HG03520 (cell line): ENCODE measurements around the gene XRCC4.

Experiments used
- ATAC-seq: cut with Tn5 transposase; IDR thresholded peaks from one replicate; pipeline ENCODE4 v1.9.1; 2021; ENCODE audit warnings: mild to moderate bottlenecking, moderate library complexity; ENCODE audit not compliant: unreplicated experiment

Gene XRCC4

DNA sequence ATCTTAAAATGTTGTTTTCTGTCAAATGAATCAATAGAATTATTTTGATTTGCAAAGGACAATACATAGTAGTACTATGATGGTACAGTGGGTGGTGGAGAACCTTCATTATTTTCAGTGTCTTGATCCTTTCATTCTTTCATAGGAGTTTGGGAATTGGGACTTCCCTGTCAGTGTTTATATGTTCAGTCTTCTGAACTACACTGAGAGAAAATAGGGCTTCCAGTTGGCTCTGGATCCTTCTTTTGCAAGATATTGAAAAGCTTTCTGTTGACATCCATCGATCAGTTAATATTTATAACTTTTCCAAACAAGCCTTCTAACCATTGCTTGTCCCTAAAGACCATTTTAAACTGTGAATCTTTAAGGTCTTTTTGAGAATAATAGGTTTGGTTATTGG lies 94.7 kb downstream of the XRCC4 start:
- ATAC-seq, result no peak

DNA sequence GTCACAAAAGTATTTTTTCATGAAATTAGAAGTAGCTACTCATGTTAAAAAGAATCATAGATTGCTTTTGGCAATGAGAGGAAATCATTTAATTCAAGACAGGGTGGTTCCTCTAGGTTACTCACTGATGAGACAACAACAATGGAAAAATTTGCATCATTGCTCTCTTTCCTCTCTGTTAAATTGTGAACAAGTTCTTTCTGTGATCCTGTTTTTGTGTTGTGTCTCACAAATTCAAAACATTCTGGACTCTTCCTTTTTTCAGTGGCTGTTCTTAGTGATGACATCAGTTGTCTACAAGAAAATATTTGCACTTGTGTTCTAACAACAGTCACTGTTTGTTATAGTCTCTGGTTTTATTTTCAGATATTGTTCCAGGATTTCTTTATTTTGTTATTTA lies 95.3 kb downstream of the XRCC4 start:
- ATAC-seq, result no peak

DNA sequence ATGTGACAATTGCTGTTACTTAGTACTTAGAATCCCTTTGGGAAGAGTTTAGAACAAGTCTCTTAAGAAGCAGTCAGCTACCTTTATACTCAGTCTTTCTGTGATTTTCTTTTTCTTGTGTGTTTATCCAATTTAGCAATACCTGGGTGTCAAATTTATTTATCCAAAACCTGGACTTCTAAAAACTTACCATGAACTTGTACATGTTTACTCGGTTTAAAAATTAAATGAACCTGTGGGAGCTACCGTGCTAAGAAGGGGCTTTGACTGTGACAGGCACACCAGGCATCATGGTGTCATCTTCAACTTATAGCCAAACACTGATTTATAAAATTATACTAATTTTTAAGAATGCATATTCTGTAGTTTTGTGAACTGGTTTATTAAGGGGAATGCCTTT lies 96.5 kb downstream of the XRCC4 start:
- no peak for ATAC-seq

DNA sequence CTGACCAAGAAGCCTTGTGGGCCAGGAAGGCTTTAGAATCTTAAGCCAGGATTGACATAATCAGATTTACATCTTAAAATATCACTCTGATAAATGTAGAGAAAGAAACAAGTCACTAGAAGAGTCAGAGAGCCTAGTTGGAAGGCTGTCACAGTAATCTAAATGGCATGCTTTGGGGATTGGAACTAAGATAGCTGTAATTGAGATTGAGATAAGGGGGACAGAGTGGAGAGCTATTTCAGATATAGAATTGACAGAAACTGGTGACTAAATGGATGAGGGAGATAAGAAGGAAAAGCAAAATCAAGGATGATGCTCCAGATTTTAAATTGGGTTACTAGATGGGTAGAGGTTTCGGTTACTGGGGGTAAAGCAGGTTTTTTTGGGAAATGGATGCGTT lies 100.5 kb downstream of the XRCC4 start:
- ATAC-seq, result no peak

DNA sequence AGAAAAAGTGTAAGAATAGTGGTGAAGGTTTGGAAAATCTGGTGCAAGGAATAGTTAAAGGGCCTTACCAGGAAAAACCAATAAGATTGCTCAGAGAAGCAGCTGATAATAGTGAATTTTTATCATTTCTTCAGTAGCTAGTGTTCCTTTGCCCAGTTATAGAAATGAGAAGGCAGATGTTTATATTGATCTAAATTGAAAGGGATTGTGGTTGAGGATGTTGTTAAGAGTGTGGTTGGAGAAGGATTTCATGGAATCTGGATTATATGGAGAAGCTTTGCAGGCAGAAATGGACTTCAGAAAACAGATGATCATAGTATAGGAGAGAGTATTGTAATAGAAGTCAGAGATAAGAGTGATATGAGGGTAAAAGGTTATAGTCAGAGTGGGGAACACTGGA lies 102.6 kb downstream of the XRCC4 start:
- no peak for ATAC-seq

DNA sequence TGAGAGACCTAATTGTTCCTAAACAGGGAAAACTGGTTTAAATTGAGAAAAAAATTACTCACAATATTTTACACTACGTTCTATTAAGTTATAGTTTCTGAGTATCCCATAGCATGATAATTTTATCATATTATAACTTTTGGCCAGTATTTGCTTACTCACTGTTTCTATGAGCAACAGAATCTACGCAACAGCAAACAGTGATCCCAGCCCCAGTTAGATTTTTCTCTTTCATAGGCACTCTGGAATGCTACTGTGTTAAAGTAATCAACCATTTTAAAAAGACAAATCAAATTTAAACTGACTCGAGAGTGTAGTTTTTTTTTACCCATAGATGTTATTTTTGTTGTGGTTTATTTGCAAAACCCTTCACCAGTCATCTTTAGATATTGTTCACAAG lies 107.2 kb downstream of the XRCC4 start:
- ATAC-seq, result no peak

DNA sequence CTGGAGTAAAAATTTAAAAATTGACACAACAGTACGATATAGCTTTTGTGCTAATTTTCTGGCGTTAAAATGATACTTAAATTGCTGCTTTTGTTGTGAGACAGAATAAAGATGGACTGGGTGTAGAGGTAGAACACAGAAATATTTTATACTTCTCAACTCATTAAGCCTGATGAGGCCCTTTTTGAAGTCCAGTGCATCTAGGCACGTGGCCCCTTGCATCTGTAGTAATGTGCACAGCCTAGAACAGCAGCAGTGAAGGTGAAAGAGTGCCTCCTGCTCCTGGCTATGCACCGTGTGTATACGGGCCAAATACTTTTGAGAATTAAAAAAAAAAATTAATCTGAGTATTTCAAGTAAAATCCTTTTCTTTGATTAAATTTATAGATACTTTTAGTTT lies 115.6 kb downstream of the XRCC4 start:
- no peak for ATAC-seq

DNA sequence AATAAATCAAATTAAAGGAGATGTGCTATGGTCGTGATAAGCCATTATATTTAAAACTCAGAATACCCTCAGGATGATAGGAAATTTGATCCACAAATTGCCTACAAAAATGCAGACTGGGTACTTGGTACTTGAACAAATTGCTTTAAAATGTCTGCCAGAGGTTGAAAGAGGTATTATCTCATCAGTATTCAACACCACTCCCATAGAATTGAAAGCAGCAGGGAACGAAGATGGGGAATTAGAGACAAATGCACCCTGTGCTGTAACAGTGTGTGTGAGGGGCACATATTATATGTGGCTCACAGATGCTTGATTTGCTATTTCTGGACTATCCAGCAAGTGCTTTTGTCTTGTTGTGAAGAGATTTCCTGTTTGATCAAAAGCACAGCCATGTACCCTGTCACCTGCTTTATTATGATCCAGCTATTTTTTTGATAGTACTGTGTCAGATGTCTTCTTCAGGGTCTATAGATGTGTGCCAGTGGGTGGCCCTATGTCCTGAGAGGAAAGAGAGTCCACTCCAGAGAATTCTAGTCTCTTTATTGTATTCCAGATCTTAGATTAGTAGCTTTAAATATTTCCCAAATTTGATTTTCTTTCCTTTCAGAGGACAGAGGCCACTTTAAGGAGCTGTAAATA lies 120.1 kb downstream of the XRCC4 start:
- no peak for ATAC-seq

DNA sequence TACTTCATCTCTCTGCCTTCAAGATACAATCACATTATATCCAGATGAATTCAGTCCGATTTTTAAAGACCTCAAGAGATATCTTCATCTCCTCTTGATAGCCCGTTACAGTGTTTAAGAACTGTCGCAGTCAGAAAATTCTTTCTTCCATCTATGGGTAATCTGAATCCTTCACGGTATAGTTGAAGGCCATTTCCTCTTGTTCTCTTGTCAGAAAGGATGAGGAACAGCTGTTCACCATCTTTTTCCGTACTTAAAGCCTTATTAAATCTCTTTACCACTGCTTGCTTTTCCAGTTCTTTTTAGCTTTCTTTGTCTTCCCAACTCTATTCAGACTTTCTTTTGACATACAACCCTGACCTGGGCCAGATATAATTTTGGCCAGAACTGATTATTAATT lies 121.8 kb downstream of the XRCC4 start:
- no peak for ATAC-seq

DNA sequence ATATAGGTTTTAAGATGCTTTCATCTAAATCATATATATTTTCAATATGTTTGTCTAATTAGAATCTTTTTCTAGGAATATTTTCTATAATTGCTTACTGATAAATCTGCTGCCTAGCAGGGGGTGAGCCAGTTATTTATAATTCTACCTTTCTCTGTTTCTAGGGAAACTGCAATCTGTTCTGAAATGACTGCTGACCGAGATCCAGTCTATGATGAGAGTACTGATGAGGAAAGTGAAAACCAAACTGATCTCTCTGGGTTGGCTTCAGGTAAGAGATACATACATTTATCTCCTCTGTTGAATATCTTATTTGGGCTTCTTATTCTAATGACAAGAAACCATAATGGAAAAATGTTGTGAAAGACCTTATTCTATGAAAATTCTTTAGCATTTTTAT lies 127.3 kb downstream of the XRCC4 start:
- peak; percentile 69 for ATAC-seq

DNA sequence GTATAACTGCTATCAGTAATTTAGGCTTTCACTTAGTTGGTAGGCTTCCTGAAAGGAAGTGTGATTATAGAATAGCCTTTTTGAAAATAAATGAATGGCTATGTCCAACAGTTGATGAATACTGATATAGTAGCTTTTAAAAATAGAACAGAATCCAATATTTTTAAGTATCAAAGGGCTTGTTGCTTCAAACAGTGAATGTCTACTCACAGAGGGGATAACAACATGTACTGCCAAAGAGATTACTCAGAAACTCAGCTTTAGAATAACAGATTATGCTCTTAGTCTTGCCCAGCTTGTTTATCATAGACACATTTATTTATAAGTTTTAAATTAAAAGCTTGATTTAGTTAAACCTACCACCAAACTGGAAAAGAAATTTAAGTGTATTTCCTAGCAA lies 132.6 kb downstream of the XRCC4 start:
- no peak for ATAC-seq

DNA sequence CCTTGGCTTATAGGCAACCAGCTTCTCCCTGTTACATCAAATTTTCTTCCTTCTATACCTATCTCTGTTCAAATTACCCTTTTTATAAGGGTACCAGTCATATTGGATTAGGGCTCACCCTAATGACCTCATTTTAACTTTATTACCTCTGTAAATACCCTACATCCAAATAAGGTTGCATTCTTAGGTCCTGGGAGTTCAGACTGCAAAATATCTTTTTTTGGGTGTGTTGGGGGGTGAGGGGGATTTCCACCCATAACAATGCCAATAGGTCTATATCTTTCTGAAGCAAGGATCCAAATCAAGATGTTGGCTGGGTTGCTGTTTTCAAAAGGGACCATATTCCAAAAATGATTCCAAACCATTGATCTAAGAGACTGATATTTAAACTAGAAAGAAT lies 141.7 kb downstream of the XRCC4 start:
- no peak for ATAC-seq

DNA sequence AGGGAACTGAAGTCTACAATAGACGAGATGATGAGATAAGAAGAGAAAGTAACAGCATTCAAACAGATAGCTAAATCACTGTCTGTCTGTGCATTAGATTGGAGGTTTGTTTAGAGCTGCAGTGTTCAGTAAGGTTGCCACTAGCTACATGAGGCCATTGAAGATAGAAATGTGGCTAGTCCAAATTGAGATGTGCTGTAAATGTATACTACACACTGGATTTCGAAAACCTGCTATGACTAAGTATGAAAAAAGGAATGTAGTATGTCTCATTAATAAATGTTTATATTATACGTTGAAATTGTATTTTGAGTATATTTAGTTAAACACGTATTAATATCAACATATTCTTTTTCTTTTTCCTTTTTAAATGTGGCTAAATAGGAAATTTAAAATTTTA lies 142.1 kb downstream of the XRCC4 start:
- ATAC-seq, result no peak

DNA sequence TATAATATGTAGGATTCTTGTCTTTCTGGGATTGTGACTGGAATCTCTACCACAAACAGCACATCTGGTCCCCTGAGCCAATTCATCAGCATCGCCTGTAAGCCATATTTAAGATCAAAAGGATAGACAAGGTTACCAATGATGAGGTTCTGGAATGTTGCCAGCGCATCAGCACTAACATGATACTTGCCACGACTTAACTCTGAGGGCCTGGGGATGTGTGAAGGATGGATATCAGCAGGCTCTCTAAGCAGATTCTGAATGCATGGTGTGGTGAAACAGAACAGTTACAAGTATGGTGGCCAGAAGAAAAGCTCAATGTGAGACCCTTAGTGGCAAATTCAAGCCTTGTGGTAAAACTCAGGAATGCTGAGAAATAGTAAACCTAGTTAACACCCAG lies 143.0 kb downstream of the XRCC4 start:
- ATAC-seq, result no peak

DNA sequence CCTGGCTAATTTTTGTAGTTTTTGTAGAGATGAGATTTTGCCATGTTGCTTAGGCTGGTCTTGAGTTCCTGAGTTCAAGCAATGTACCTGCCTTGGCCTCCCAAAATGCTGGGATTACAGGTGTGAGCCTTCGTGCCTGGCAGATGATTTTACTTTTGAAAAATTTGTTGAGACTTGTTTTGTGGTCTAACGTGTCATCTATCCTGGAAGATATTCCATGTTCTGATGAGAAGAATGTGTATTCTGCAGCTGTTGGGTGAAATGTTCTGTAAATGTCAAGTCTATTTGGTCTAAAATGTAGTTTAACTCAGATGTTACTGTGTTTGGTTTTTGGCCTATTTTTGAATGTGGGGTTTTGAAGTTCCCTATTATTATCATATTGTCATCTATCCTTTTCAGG lies 145.6 kb downstream of the XRCC4 start:
- no peak for ATAC-seq

DNA sequence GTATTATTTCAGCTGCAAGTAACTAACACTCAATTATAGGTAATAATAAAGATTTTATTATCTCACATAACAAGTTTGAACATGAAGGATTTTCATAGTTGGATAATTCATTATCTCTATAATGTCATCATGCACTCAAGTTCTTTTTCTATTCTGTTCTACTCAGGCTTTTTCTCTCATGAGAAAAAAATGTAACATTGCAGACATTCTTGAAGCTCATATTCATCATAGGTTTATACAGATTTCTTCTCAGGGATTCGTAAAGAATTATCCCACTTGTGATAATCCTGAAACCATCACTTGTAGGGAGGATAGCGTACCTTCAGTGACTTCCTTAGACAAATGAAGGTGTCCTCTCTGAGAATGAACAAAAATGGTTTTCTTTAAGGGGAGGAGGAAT lies 150.3 kb downstream of the XRCC4 start:
- no peak for ATAC-seq

DNA sequence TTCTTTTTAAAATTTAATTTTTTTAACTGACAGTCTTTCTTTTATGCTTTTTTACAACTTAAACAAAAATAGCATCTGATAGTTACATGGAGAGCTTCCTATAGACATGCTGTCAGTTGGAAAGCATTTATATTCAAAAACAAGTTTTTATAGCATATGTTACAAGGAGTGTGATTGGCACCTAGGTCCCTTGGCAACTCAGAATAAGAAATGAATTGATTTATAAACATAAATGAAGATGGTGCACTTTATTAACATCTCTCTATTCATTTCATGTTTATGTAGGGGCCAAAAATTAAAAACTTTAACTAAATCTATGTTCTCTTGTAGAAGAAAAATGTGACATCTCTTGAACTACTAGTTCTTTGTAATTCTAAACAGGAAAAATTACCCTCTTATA lies 153.2 kb downstream of the XRCC4 start:
- ATAC-seq, result no peak

DNA sequence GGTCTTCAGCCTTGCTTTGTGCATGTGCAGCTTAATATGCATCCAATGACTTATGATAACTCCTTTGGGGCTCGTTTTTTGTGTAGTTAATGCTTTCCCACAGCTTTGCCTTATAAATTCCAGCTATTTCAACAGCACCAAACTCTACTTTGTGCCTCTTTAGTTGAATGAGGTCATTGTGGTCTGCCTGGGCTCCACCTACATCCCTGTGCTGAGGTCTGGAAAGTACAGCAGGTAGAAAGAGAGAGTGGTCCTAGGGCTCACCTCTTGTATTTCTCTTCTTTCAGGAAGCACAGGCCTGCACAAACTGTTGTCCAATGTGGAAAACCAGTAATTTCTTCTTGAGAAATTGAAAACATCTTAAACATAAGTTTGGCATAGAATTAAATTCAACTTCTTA lies 167.2 kb downstream of the XRCC4 start:
- no peak for ATAC-seq

DNA sequence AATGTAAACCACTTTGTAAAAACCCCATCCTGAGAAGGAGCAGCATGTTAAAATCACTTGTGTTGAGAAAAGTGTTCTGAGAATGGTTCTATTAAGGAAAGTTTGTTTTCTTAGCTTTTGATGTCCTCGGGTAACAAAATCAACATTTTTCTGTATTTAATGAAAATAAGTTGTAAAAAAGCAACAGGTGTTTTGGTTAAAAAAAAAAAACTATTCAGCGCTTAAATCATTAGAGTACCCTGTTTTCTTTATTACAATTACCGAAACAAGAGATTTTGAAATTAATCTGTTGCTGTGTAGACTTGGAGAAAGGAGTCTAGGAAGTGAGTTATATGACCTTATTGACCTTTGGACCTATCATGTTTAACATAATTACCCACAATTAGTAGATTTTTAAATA lies 167.7 kb downstream of the XRCC4 start:
- no peak for ATAC-seq

DNA sequence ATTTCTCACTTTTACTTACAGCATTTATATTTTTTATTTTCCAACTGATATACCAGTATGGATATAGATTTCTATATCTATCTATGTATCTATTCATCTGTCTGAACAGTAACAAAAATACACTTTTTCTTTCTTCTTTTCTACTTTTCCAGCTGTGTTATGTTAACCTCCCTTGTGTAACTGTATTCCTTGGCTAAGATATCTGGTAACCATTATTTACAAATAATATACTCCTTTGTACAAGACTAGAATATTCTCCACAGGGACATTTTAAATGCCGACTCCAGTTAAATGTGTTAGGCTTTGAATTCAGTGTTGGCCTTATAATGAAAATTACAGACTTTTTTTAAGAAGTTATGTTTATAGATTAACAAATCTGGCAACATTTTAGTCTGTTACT lies 168.7 kb downstream of the XRCC4 start:
- ATAC-seq, result no peak

DNA sequence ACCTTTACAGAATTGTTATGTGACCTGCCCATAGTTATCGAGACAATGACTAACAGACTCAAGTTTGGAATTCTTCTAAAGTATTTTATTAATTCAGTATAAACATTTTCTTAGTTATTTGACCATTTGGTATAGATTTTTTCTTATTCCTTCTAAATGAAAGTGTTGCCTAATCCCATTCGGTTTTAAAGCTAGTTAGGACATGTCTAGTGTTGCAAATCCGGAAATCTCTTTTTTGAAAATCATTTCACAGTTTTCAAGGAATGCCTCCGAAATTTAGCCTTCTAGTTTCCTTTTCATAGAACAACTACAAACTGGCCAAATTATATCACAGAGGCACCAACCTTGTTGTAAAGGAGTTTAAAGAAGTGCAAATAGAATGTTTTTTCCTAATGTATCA lies 171.8 kb downstream of the XRCC4 start:
- ATAC-seq, result no peak

DNA sequence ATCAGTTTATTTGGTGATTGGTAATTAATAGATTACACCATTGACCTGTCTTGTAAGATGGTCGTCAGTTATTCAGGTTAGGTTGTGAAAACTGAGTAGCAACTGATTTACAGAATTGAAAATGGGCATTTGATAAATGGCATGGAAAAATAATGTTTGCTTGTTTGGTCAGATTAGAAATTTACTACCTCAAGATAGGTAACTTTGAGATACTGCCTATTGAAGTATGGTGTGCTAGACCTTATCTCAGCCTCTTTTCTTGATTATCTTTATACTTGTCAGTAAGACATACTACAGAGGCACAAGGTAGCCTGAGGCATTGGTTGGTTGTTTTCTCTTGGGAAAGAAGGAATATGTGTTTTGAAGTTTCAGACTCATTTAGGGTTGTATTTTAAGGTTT lies 174.5 kb downstream of the XRCC4 start:
- ATAC-seq, result no peak

DNA sequence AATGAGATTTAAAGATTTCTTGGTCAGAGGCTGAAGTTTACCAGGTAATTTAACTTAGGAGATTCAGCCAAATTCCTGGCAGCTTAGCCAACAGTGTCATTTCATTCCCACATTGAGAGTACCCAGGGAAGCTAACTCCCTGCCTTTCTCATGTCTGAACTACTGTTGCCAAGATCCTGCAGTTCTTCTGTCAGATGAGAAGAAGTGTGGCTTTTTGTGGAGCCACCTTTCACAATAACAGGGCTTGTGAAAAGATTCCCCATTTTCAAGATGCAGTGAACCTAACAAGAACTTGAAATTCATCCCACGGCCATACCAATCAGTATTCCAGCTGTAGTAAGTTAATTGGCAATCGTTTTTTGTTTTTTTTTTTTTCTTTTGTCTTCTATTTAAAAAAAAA lies 176.4 kb downstream of the XRCC4 start:
- ATAC-seq, result no peak

DNA sequence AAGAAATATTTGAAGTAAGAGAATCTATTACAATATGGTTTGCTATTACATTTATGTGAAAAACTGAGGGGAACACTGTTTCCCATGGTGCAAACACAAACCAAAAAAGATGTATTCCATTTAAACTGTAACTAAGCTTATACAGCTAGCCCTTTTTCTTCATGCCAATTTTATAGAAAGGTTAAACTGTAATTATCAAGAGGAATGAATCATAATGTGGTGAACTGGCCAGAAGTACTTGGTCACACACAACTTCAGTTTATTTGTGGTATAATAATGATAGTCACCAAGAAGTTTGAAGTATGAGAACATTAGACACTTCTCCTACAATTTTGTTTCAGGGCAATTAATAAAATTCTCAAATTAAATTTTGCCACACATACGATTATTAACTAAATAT lies 177.9 kb downstream of the XRCC4 start:
- ATAC-seq, result no peak
